BLaER1 treated with 17β-estradiol and CSF1 and Interleukin-3, amounts not matched to agents 10 nM and 100 nM (cell line): ENCODE data around the gene WFDC5.

Experiments used
- H3K27ac ChIP-seq, 11 experiments: shearing (Covaris generic); formaldehyde crosslinking; 2 replicates each; pipeline ENCODE4 v1.8.1; 2022
- H3K27me3 ChIP-seq, 11 experiments: shearing (Covaris generic); formaldehyde crosslinking; 2 replicates each; pipeline ENCODE4 v1.8.1; 2022
- H3K36me3 ChIP-seq, 11 experiments: shearing (Covaris generic); formaldehyde crosslinking; 2 replicates each; pipeline ENCODE4 v1.8.1; 2022
- H3K4me1 ChIP-seq, 10 experiments: shearing (Covaris generic); formaldehyde crosslinking; 2 replicates each; pipeline ENCODE4 v1.8.1; 2022
- H3K4me2 ChIP-seq, 11 experiments: shearing (Covaris generic); formaldehyde crosslinking; 2 replicates each; pipeline ENCODE4 v1.8.1; 2022
- H3K4me3 ChIP-seq, 10 experiments: shearing (Covaris generic); formaldehyde crosslinking; 2 replicates each; pipeline ENCODE4 v1.8.1; 2022
- H3K9ac ChIP-seq, 11 experiments: shearing (Covaris generic); formaldehyde crosslinking; 2 replicates each; pipeline ENCODE4 v1.8.1; 2022
- H3K9me3 ChIP-seq, 11 experiments: shearing (Covaris generic); formaldehyde crosslinking; replicated peaks in 1 of 11; 2 replicates each; pipeline ENCODE4 v1.8.1; 2022
- H4K20me1 ChIP-seq, 11 experiments: shearing (Covaris generic); formaldehyde crosslinking; 2 replicates each; pipeline ENCODE4 v1.8.1; 2022
- Cebpa-rat ChIP-seq, 11 experiments: shearing (Covaris generic); IDR thresholded peaks; 2 replicates each; pipeline ENCODE4 v1.8.1; 2022

Gene WFDC5

GRCh38 chr20:45110301-45110700, 4.7 kb downstream of the WFDC5 start:
- Histone ChIP-seq H3K4me3 (no peak overlapping the region), H3K36me3 (no peaks in the 10 kb centered on the region), H3K4me2 (no peak overlapping the region), H3K9me3 (no peaks in the 10 kb centered on the region), H3K4me1 (peaks cover 0 to 5% (median 1%) of the 10 kb centered on the region in 10 experiments; a peak in 14 of 20 replicates), H3K9ac (no peak overlapping the region), H3K27ac (no peak overlapping the region), H3K27me3 (no peaks in the 10 kb centered on the region), H4K20me1 (no peaks in the 10 kb centered on the region)
- no peak for TF ChIP-seq Cebpa-rat (IDR thresholded peaks at IDR 0.05)

- Histone ChIP-seq H3K4me3 (no peak overlapping the region), H3K36me3 (no peaks in the 10 kb centered on the region), H3K27ac (no peak overlapping the region), H3K4me2 (no peak overlapping the region), H3K4me1 (peaks cover 6 to 12% (median 8%) of the 10 kb centered on the region in 10 experiments), H4K20me1 (no peaks in the 10 kb centered on the region), H3K27me3 (no peaks in the 10 kb centered on the region), H3K9ac (no peak overlapping the region), H3K9me3 (no peaks in the 10 kb centered on the region)
- TF ChIP-seq Cebpa-rat (IDR thresholded peaks at IDR 0.05): no peak
Measured at GRCh38 chr20:45109634-45110033, 5.3 kb downstream of the WFDC5 start.

DNA sequence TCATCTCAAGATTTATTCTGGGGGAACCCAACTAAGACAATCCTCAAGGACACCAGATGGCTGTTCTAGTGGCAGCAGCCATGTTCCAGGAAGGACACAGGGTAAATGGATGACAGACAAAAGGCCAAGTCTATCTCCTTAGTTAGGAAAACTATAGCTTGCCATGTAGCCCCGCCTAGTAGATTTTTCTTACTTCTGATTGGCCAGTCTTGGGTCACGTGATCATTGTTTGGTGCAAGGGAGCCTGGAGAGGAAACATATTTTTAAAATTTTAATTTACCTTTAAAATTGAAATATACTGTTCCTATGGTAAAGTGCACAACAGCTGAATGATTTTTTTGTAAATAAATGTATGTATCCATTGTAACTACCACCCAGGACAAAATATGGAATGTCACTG, 9.7 kb downstream of the WFDC5 start:
- H3K9ac ChIP-seq: no peak overlapping the region
- no peaks in the 10 kb centered on the region for H3K9me3 ChIP-seq
- no peak overlapping the region for H3K4me3 ChIP-seq
- peaks cover 14 to 31% (median 28%) of the 10 kb centered on the region in 10 experiments for H3K4me1 ChIP-seq
- TF ChIP-seq Cebpa-rat (IDR thresholded peaks at IDR 0.05): no peak
- H3K27ac ChIP-seq: no peak overlapping the region
- H3K27me3 ChIP-seq: peaks cover 15 to 21% (median 19%) of the 10 kb centered on the region in 11 experiments
- no peaks in the 10 kb centered on the region for H3K36me3 ChIP-seq
- peaks cover 0 to 7% (median 0%) of the 10 kb centered on the region in 11 experiments; a peak in 2 of 22 replicates for H4K20me1 ChIP-seq
- H3K4me2 ChIP-seq: peak overlapping the region; percentile 14 to 57 (median 39); a peak in 20 of 22 replicates

GRCh38 chr20:45104786-45105185, 10.2 kb downstream of the WFDC5 start:
- Histone ChIP-seq H3K4me2 (peak overlapping the region; percentile 14 to 57 (median 39); a peak in 21 of 22 replicates), H3K36me3 (no peaks in the 10 kb centered on the region), H3K9me3 (no peaks in the 10 kb centered on the region), H3K4me3 (no peak overlapping the region), H3K27ac (no peak overlapping the region), H3K9ac (no peak overlapping the region), H3K4me1 (peaks cover 14 to 31% (median 28%) of the 10 kb centered on the region in 10 experiments), H3K27me3 (peaks cover 20 to 26% (median 24%) of the 10 kb centered on the region in 11 experiments), H4K20me1 (peaks cover 0 to 7% (median 0%) of the 10 kb centered on the region in 11 experiments; a peak in 2 of 22 replicates)
- no peak for TF ChIP-seq Cebpa-rat (IDR thresholded peaks at IDR 0.05)

DNA sequence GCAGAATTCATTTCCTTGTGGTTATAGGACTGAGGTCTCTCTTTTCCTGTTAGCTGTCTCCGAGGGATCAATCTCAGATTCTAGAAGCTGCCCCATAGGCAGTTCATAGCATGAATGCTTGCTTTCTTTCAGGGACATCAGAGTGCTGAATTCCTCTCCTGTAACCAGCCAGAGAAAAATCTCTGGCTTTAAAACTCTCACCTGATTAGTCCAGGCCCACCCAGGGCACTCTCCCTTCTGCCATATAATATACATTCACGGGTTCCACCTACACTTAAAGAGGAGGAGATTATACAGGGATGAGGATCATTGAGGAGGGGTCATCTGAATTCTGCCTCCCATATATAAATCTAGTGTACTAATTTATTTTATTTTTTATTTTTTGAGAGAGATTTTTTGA, 11.9 kb downstream of the WFDC5 start:
- Histone ChIP-seq H3K9me3 (no peaks in the 10 kb centered on the region), H4K20me1 (peaks cover 0 to 13% (median 0%) of the 10 kb centered on the region in 11 experiments; a peak in 2 of 22 replicates), H3K36me3 (no peaks in the 10 kb centered on the region), H3K27ac (no peak overlapping the region), H3K4me1 (peaks cover 14 to 31% (median 28%) of the 10 kb centered on the region in 10 experiments), H3K4me3 (no peak overlapping the region), H3K9ac (no peak overlapping the region), H3K27me3 (peaks cover 25 to 33% (median 30%) of the 10 kb centered on the region in 11 experiments), H3K4me2 (peak overlapping the region in 7 of 11 experiments; percentile 6 to 37 (median 30); a peak in 9 of 22 replicates)
- no peak for TF ChIP-seq Cebpa-rat (IDR thresholded peaks at IDR 0.05)

- TF ChIP-seq Cebpa-rat (IDR thresholded peaks at IDR 0.05): no peak
- Histone ChIP-seq H3K27me3 (peaks cover 25 to 33% (median 30%) of the 10 kb centered on the region in 11 experiments), H3K4me1 (peaks cover 14 to 31% (median 28%) of the 10 kb centered on the region in 10 experiments), H4K20me1 (peaks cover 0 to 15% (median 0%) of the 10 kb centered on the region in 11 experiments; a peak in 3 of 22 replicates), H3K27ac (no peak overlapping the region), H3K4me3 (peak overlapping the region in 1 of 10 experiments; percentile 52; a peak in 1 of 20 replicates), H3K9ac (peak overlapping the region in 2 of 11 experiments; percentile 21 to 43; a peak in 2 of 22 replicates), H3K36me3 (no peaks in the 10 kb centered on the region), H3K9me3 (no peaks in the 10 kb centered on the region), H3K4me2 (peak overlapping the region; percentile 55 to 93 (median 71))
Measured at GRCh38 chr20:45101333-45101850, 13.6 kb downstream of the WFDC5 start.

- Histone ChIP-seq H3K4me1 (peaks cover 14 to 30% (median 28%) of the 10 kb centered on the region in 10 experiments), H4K20me1 (peaks cover 0 to 19% (median 0%) of the 10 kb centered on the region in 11 experiments; a peak in 3 of 22 replicates), H3K36me3 (no peaks in the 10 kb centered on the region), H3K9ac (peak within 1 kb of the TSS in 8 of 11 experiments; percentile 21 to 51 (median 46); a peak in 11 of 22 replicates), H3K9me3 (no peaks in the 10 kb centered on the region), H3K27ac (no peak within 1 kb of the TSS), H3K4me3 (peak within 1 kb of the TSS in 7 of 10 experiments; percentile 21 to 61 (median 35); a peak in 10 of 20 replicates), H3K4me2 (peak within 1 kb of the TSS; percentile 55 to 93 (median 71)), H3K27me3 (peaks cover 25 to 33% (median 30%) of the 10 kb centered on the region in 11 experiments)
- TF ChIP-seq Cebpa-rat (IDR thresholded peaks at IDR 0.05): no peak
Measured at GRCh38 chr20:45100563-45101245, 14.3 kb downstream of the WFDC5 start, which contains the start of gene KCNS1. KCNS1 (minus strand) TSS chr20:45101127; CDS start chr20:45099236, 1,891 bp downstream.

- Histone ChIP-seq H3K9ac (no peak overlapping the region), H3K27me3 (peaks cover 25 to 33% (median 30%) of the 10 kb centered on the region in 11 experiments), H3K4me3 (no peak overlapping the region), H3K27ac (no peak overlapping the region), H4K20me1 (peaks cover 0 to 19% (median 0%) of the 10 kb centered on the region in 11 experiments; a peak in 3 of 22 replicates), H3K36me3 (no peaks in the 10 kb centered on the region), H3K4me2 (no peak overlapping the region), H3K4me1 (peaks cover 6 to 16% (median 13%) of the 10 kb centered on the region in 10 experiments; a peak in 16 of 20 replicates), H3K9me3 (no peaks in the 10 kb centered on the region)
- no peak for TF ChIP-seq Cebpa-rat (IDR thresholded peaks at IDR 0.05)
Measured at GRCh38 chr20:45098103-45098773, 16.7 kb downstream of the WFDC5 start.
